ENCODE measurements around the gene NRCAM.

The NRCAM gene

GRCh38 chr7:108329514-108329913 is 126.7 kb downstream of the NRCAM start:
- Histone ChIP-seq H3K9ac (ENCODE audit: low read length) (peak overlapping the region; percentile 70; the same call in 1 of the 2 replicates), H3K4me1 (ENCODE audit: low read length) (peaks cover 83% of the 10 kb centered on the region), H3K27me3 (ENCODE audit: low read depth, low read length) (no peaks in the 10 kb centered on the region), H3K4me3 (ENCODE audit: low read length) (peak overlapping the region; percentile 11; the same call in 1 of the 2 replicates), H2AFZ (ENCODE audit: low read depth, low read length) (no peak overlapping the region), H3K9me3 (ENCODE audit: insufficient read depth, low read length) (no peaks in the 10 kb centered on the region), H3K27ac (ENCODE audit: low read length) (peak overlapping the region; percentile 98), H4K20me1 (ENCODE audit: insufficient read depth, low read length) (peaks cover 8% of the 10 kb centered on the region; the same call in 1 of the 2 replicates), H3K79me2 (ENCODE audit: low read length) (peaks cover 98% of the 10 kb centered on the region), H3K36me3 (replicated peaks; ENCODE audit: low read depth, low read length) (peaks cover 14% of the 10 kb centered on the region), H3K4me2 (ENCODE audit: low read length) (peak overlapping the region; percentile 82)
- TF ChIP-seq EZH2phosphoT487 (IDR thresholded peaks at IDR 0.05; ENCODE audit: low read depth) (no peak), CTCF (IDR thresholded peaks at IDR 0.05; ENCODE audit: low read depth, low read length) (no peak)

GRCh38 chr7:108328174-108328651 is 128.0 kb downstream of the NRCAM start:
- Histone ChIP-seq H3K9me3 (ENCODE audit: insufficient read depth, low read length) (no peaks in the 10 kb centered on the region), H3K4me3 (ENCODE audit: low read length) (peak overlapping the region; percentile 64), H3K27me3 (ENCODE audit: low read depth, low read length) (no peaks in the 10 kb centered on the region), H3K36me3 (replicated peaks; ENCODE audit: low read depth, low read length) (peaks cover 14% of the 10 kb centered on the region), H3K4me2 (ENCODE audit: low read length) (peak overlapping the region; percentile 82), H3K4me1 (ENCODE audit: low read length) (peaks cover 89% of the 10 kb centered on the region), H4K20me1 (ENCODE audit: insufficient read depth, low read length) (peaks cover 5% of the 10 kb centered on the region; the same call in 1 of the 2 replicates), H2AFZ (ENCODE audit: low read depth, low read length) (no peak overlapping the region), H3K9ac (ENCODE audit: low read length) (peak overlapping the region; percentile 82), H3K27ac (ENCODE audit: low read length) (peak overlapping the region; percentile 98), H3K79me2 (ENCODE audit: low read length) (peaks cover 96% of the 10 kb centered on the region)
- TF ChIP-seq CTCF (IDR thresholded peaks at IDR 0.05; ENCODE audit: low read depth, low read length) (no peak), EZH2phosphoT487 (IDR thresholded peaks at IDR 0.05; ENCODE audit: low read depth) (no peak)

- Histone ChIP-seq H3K79me2 (ENCODE audit: low read length) (peaks cover 96% of the 10 kb centered on the region), H3K36me3 (replicated peaks; ENCODE audit: low read depth, low read length) (peaks cover 12% of the 10 kb centered on the region), H3K9me3 (ENCODE audit: insufficient read depth, low read length) (no peaks in the 10 kb centered on the region), H3K27me3 (ENCODE audit: low read depth, low read length) (no peaks in the 10 kb centered on the region), H2AFZ (ENCODE audit: low read depth, low read length) (no peak overlapping the region), H4K20me1 (ENCODE audit: insufficient read depth, low read length) (peaks cover 4% of the 10 kb centered on the region; the same call in 1 of the 2 replicates), H3K27ac (ENCODE audit: low read length) (peak overlapping the region; percentile 98), H3K9ac (ENCODE audit: low read length) (peak overlapping the region; percentile 82), H3K4me3 (ENCODE audit: low read length) (peak overlapping the region; percentile 64), H3K4me1 (ENCODE audit: low read length) (peaks cover 90% of the 10 kb centered on the region), H3K4me2 (ENCODE audit: low read length) (peak overlapping the region; percentile 82)
- no peak for TF ChIP-seq CTCF (IDR thresholded peaks at IDR 0.05; ENCODE audit: low read depth, low read length)
- no peak for TF ChIP-seq EZH2phosphoT487 (IDR thresholded peaks at IDR 0.05; ENCODE audit: low read depth)
These were observed 128.9 kb downstream of the NRCAM start for GRCh38 chr7:108327353-108327752.

- TF ChIP-seq CTCF (IDR thresholded peaks at IDR 0.05; ENCODE audit: low read depth, low read length) (no peak), EZH2phosphoT487 (IDR thresholded peaks at IDR 0.05; ENCODE audit: low read depth) (no peak)
- no peaks in the 10 kb centered on the region for H4K20me1 ChIP-seq (ENCODE audit: insufficient read depth, low read length)
- no peaks in the 10 kb centered on the region for H3K27me3 ChIP-seq (ENCODE audit: low read depth, low read length)
- peak overlapping the region; percentile 82 for H3K4me2 ChIP-seq (ENCODE audit: low read length)
- no peak overlapping the region for H2AFZ ChIP-seq (ENCODE audit: low read depth, low read length)
- peak overlapping the region; percentile 98 for H3K27ac ChIP-seq (ENCODE audit: low read length)
- peak overlapping the region; percentile 64 for H3K4me3 ChIP-seq (ENCODE audit: low read length)
- H3K9me3 ChIP-seq (ENCODE audit: insufficient read depth, low read length) = no peaks in the 10 kb centered on the region
- peaks cover 11% of the 10 kb centered on the region for H3K36me3 ChIP-seq (replicated peaks; ENCODE audit: low read depth, low read length)
- peaks cover 96% of the 10 kb centered on the region for H3K79me2 ChIP-seq (ENCODE audit: low read length)
- H3K9ac ChIP-seq (ENCODE audit: low read length) = peak overlapping the region; percentile 82
- peaks cover 90% of the 10 kb centered on the region for H3K4me1 ChIP-seq (ENCODE audit: low read length)
These were observed 129.3 kb downstream of the NRCAM start for GRCh38 chr7:108326938-108327337.

Data from OCI-LY3 (cell line).